HCT116 (cell line): Measurements from ENCODE around the gene CDH23.
A peak's percentile ranks its signal among the peaks of the same experiment; 100 is the strongest.

Source experiments
- ATF3 ChIP-seq: IDR thresholded peaks from 2 replicates; pipeline ENCODE4 v1.6.1; 2012
- SIN3A ChIP-seq: IDR thresholded peaks from 2 replicates; pipeline ENCODE4 v1.6.1; 2012; ENCODE audit warnings: low read depth
- SP1 ChIP-seq: IDR thresholded peaks from 2 replicates; pipeline ENCODE4 v1.6.1; 2012; ENCODE audit warnings: low read depth
- TF ChIP-seq, protein P1 (sequence below), 3 experiments: fragments of 200-600 bp in 1 of 3; sonication (generic) in 1 of 3; IDR thresholded peaks in 2 of 3; conservative IDR thresholded peaks in 1 of 3; 2 replicates each; pipeline ENCODE4 v1.5.1; 2012 to 2017; ENCODE audit warnings: low read depth in 2 of 3, low read length in 2 of 3, antibody characterized with exemption in 1 of 3, borderline replicate concordance in 1 of 3, control low read depth in 1 of 3, mild to moderate bottlenecking in 1 of 3, mixed read lengths in 1 of 3, mixed run types in 1 of 3, moderate library complexity in 1 of 3; ENCODE audit not compliant: insufficient read depth in 1 of 3
- TF ChIP-seq, protein P2 (sequence below): IDR thresholded peaks from 2 replicates; pipeline ENCODE4 v1.6.1; 2012
- TF ChIP-seq, protein P3 (sequence below): IDR thresholded peaks from 2 replicates; pipeline ENCODE4 v1.6.1; 2012; ENCODE audit warnings: low read depth

DNA sequence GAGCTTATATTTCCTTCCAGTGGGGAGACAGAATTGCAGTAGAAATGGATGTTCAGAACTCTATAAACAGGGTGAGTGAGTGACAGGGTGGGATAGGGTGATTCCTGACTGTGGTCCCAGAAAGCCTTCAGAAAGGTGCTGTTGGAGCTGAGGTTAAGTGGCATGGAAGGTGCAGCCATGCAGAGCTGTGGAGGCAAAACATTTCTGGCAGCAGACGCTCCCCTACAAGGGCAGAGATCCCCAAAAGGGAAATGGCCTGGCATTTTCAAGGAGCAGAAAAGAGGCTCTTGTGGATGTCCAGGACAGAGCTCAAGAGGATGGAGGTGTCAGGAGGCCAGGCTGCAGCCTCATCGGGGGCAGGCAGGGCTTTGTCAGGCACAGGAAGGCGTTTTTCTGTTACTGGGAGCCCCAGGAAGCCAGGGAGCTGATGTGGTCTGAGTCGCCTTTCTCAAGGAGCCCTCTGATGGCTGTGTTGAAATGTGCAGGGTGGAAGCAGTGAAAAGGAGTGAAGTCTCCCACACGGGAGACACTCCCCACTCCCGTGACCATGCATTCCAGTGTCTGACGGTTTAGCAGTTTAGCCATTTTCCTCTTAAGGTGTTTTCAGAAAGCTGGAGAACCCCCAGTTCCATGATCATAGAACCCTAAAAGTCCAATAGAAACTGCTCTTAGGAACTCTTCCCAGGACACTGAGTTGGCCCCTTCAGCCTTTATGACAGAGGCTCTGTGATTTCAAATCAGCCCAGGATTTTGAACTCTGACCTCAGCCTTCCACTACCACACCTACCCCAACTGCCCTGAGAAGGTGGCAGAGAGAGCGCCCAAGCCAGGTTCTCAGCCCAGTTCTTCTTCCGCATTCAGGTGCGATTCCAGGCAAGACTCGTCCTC is 226.6 kb downstream of the CDH23 start:
- TF ChIP-seq, protein P1, sequence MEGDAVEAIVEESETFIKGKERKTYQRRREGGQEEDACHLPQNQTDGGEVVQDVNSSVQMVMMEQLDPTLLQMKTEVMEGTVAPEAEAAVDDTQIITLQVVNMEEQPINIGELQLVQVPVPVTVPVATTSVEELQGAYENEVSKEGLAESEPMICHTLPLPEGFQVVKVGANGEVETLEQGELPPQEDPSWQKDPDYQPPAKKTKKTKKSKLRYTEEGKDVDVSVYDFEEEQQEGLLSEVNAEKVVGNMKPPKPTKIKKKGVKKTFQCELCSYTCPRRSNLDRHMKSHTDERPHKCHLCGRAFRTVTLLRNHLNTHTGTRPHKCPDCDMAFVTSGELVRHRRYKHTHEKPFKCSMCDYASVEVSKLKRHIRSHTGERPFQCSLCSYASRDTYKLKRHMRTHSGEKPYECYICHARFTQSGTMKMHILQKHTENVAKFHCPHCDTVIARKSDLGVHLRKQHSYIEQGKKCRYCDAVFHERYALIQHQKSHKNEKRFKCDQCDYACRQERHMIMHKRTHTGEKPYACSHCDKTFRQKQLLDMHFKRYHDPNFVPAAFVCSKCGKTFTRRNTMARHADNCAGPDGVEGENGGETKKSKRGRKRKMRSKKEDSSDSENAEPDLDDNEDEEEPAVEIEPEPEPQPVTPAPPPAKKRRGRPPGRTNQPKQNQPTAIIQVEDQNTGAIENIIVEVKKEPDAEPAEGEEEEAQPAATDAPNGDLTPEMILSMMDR (IDR thresholded peaks at IDR 0.05 in 2 of 3, conservative IDR thresholded peaks at IDR 0.05 in 1 of 3; ENCODE audit: borderline replicate concordance in 1 of 3, insufficient read depth in 1 of 3, low read depth in 2 of 3, low read length in 2 of 3) = peak in 2 of 3 experiments; percentile 27 to 33; a peak in 3 of 6 replicates
- TF ChIP-seq ATF3 (no peak), SP1 (no peak), SIN3A (no peak)
- TF ChIP-seq, protein P2, sequence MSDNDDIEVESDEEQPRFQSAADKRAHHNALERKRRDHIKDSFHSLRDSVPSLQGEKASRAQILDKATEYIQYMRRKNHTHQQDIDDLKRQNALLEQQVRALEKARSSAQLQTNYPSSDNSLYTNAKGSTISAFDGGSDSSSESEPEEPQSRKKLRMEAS = no peak
- TF ChIP-seq, protein P3, sequence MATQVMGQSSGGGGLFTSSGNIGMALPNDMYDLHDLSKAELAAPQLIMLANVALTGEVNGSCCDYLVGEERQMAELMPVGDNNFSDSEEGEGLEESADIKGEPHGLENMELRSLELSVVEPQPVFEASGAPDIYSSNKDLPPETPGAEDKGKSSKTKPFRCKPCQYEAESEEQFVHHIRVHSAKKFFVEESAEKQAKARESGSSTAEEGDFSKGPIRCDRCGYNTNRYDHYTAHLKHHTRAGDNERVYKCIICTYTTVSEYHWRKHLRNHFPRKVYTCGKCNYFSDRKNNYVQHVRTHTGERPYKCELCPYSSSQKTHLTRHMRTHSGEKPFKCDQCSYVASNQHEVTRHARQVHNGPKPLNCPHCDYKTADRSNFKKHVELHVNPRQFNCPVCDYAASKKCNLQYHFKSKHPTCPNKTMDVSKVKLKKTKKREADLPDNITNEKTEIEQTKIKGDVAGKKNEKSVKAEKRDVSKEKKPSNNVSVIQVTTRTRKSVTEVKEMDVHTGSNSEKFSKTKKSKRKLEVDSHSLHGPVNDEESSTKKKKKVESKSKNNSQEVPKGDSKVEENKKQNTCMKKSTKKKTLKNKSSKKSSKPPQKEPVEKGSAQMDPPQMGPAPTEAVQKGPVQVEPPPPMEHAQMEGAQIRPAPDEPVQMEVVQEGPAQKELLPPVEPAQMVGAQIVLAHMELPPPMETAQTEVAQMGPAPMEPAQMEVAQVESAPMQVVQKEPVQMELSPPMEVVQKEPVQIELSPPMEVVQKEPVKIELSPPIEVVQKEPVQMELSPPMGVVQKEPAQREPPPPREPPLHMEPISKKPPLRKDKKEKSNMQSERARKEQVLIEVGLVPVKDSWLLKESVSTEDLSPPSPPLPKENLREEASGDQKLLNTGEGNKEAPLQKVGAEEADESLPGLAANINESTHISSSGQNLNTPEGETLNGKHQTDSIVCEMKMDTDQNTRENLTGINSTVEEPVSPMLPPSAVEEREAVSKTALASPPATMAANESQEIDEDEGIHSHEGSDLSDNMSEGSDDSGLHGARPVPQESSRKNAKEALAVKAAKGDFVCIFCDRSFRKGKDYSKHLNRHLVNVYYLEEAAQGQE = no peak
